ENCODE data around the gene HS3ST4.

Gene HS3ST4

GRCh38 chr16:26108836-26109505 lies 417.2 kb downstream of the HS3ST4 start:
- no peak for DNase-seq (ENCODE audit: low read depth)

- DNase-seq (ENCODE audit: low read depth), result no peak
These were observed 420.1 kb downstream of the HS3ST4 start for GRCh38 chr16:26111900-26112299.

GRCh38 chr16:26118575-26118974 lies 426.8 kb downstream of the HS3ST4 start:
- DNase-seq (ENCODE audit: low read depth), result no peak

- no peak for DNase-seq (ENCODE audit: low read depth)
These were observed 429.0 kb downstream of the HS3ST4 start for GRCh38 chr16:26120729-26121128.

- no peak for DNase-seq (ENCODE audit: low read depth)
These were observed 436.5 kb downstream of the HS3ST4 start for GRCh38 chr16:26128296-26128695.

GRCh38 chr16:26129997-26130396 lies 438.2 kb downstream of the HS3ST4 start:
- DNase-seq (ENCODE audit: low read depth), result no peak

GRCh38 chr16:26133416-26134093 lies 441.8 kb downstream of the HS3ST4 start:
- no peak for DNase-seq (ENCODE audit: low read depth)

GRCh38 chr16:26134588-26134987 lies 442.8 kb downstream of the HS3ST4 start:
- no peak for DNase-seq (ENCODE audit: low read depth)

- DNase-seq (ENCODE audit: low read depth), result no peak
These were observed 446.2 kb downstream of the HS3ST4 start for GRCh38 chr16:26137956-26138355.

- DNase-seq (ENCODE audit: low read depth), result no peak
These were observed 447.3 kb downstream of the HS3ST4 start for GRCh38 chr16:26139091-26139490.

- no peak for DNase-seq (ENCODE audit: low read depth)
These were observed 448.1 kb downstream of the HS3ST4 start for GRCh38 chr16:26139884-26140283.

- no peak for DNase-seq (ENCODE audit: low read depth)
These were observed 457.8 kb downstream of the HS3ST4 start for GRCh38 chr16:26149364-26150190.

GRCh38 chr16:26155221-26155620 lies 463.5 kb downstream of the HS3ST4 start:
- no peak for DNase-seq (ENCODE audit: low read depth)

- DNase-seq (ENCODE audit: low read depth), result no peak
These were observed 465.6 kb downstream of the HS3ST4 start for GRCh38 chr16:26157319-26157718.

GRCh38 chr16:26158142-26158759 lies 466.5 kb downstream of the HS3ST4 start:
- DNase-seq (ENCODE audit: low read depth), result no peak

- DNase-seq (ENCODE audit: low read depth), result no peak
These were observed 469.9 kb downstream of the HS3ST4 start for GRCh38 chr16:26161461-26162180.

GRCh38 chr16:26169473-26169872 lies 477.7 kb downstream of the HS3ST4 start:
- DNase-seq (ENCODE audit: low read depth), result no peak

- DNase-seq (ENCODE audit: low read depth), result no peak
These were observed 484.2 kb downstream of the HS3ST4 start for GRCh38 chr16:26175944-26176343.

GRCh38 chr16:26177438-26177837 lies 485.7 kb downstream of the HS3ST4 start:
- DNase-seq (ENCODE audit: low read depth), result no peak

GRCh38 chr16:26178298-26178697 lies 486.5 kb downstream of the HS3ST4 start:
- DNase-seq (ENCODE audit: low read depth), result no peak

GRCh38 chr16:26186091-26186615 lies 494.4 kb downstream of the HS3ST4 start:
- no peak for DNase-seq (ENCODE audit: low read depth)

Measured in stimulated activated CD8-positive, alpha-beta memory T cell treated with anti-CD3 and anti-CD28 coated beads, Interleukin-4, amount 100 ng/mL, for 24 hours (primary cell).